ENCODE data around the gene HAND1. TPM values are rescaled to one million over a fixed set of nuclear protein-coding genes. Genes with fewer than 3 reads are reported as not detected.

The HAND1 gene
- total RNA-seq, 2 donors from 2014 or later: not detected

- Histone ChIP-seq H3K4me3 (no peak overlapping the region), H3K9me3 (no peaks in the 10 kb centered on the region), H3K27ac (no peak overlapping the region), H3K4me1 (replicated peaks) (no peaks in the 10 kb centered on the region), H3K27me3 (replicated peaks; ENCODE audit: insufficient read depth) (peaks cover 5% of the 10 kb centered on the region), H3K36me3 (no peaks in the 10 kb centered on the region)
- no peak for DNase-seq (ENCODE audit: low spot score)
- TF ChIP-seq POLR2A (IDR thresholded peaks at IDR 0.05) (no peak), POLR2AphosphoS5 (IDR thresholded peaks at IDR 0.05) (no peak)
- intact Hi-C loops (cut with DNase I): no loop called here
- WGBS: 77% methylated on average over 4 of the region's 4 CpGs
Observed at GRCh38 chr5:154523104-154523503, 45.1 kb upstream of the HAND1 start.

GRCh38 chr5:154522284-154522683 lies 44.3 kb upstream of the HAND1 start:
- DNase-seq (ENCODE audit: low spot score): no peak
- no peaks in the 10 kb centered on the region for H3K9me3 ChIP-seq
- TF ChIP-seq POLR2AphosphoS5 (IDR thresholded peaks at IDR 0.05) (no peak), POLR2A (IDR thresholded peaks at IDR 0.05) (no peak), CTCF (IDR thresholded peaks at IDR 0.05) (no peak)
- intact Hi-C loops (cut with DNase I): no loop called here
- H3K27ac ChIP-seq: no peak overlapping the region
- WGBS: 95% methylated on average over 3 of the region's 3 CpGs
- no peaks in the 10 kb centered on the region for H3K4me1 ChIP-seq (replicated peaks)
- no peaks in the 10 kb centered on the region for H3K36me3 ChIP-seq
- no peak overlapping the region for H3K4me3 ChIP-seq
- H3K27me3 ChIP-seq (replicated peaks; ENCODE audit: insufficient read depth): peaks cover 5% of the 10 kb centered on the region

GRCh38 chr5:154521756-154522155 lies 43.7 kb upstream of the HAND1 start:
- no peak for DNase-seq (ENCODE audit: low spot score)
- Histone ChIP-seq H3K36me3 (no peaks in the 10 kb centered on the region), H3K9me3 (no peaks in the 10 kb centered on the region), H3K4me3 (no peak overlapping the region), H3K27ac (no peak overlapping the region), H3K4me1 (replicated peaks) (no peaks in the 10 kb centered on the region), H3K27me3 (replicated peaks; ENCODE audit: insufficient read depth) (peaks cover 5% of the 10 kb centered on the region)
- intact Hi-C loops (cut with DNase I): no loop called here
- WGBS: 69% methylated on average over 3 of the region's 3 CpGs
- TF ChIP-seq POLR2AphosphoS5 (IDR thresholded peaks at IDR 0.05) (no peak), CTCF (IDR thresholded peaks at IDR 0.05) (no peak), POLR2A (IDR thresholded peaks at IDR 0.05) (no peak)

- Histone ChIP-seq H3K27me3 (replicated peaks; ENCODE audit: insufficient read depth) (peaks cover 5% of the 10 kb centered on the region), H3K36me3 (no peaks in the 10 kb centered on the region), H3K4me3 (no peak overlapping the region), H3K4me1 (replicated peaks) (no peaks in the 10 kb centered on the region), H3K9me3 (no peaks in the 10 kb centered on the region), H3K27ac (no peak overlapping the region)
- intact Hi-C loops (cut with DNase I): no loop called here
- 12% methylated on average over 15 of the region's 15 CpGs for WGBS
- TF ChIP-seq POLR2AphosphoS5 (IDR thresholded peaks at IDR 0.05) (no peak), CTCF (IDR thresholded peaks at IDR 0.05) (peak in 3 of 4 experiments; percentile 23 to 39 (median 26))
- no peak for DNase-seq (ENCODE audit: low spot score)
Observed at GRCh38 chr5:154520861-154521453, 42.9 kb upstream of the HAND1 start.

- WGBS: 70% methylated on average over 2 of the region's 2 CpGs
- no peak for DNase-seq (ENCODE audit: low spot score)
- intact Hi-C loops (cut with DNase I): no loop called here
- no peaks in the 10 kb centered on the region for H3K36me3 ChIP-seq
- TF ChIP-seq CTCF (IDR thresholded peaks at IDR 0.05): no peak
- no peak for TF ChIP-seq POLR2A (IDR thresholded peaks at IDR 0.05)
- TF ChIP-seq POLR2AphosphoS5 (IDR thresholded peaks at IDR 0.05): no peak
- peaks cover 5% of the 10 kb centered on the region for H3K27me3 ChIP-seq (replicated peaks; ENCODE audit: insufficient read depth)
- no peaks in the 10 kb centered on the region for H3K4me1 ChIP-seq (replicated peaks)
- H3K9me3 ChIP-seq: no peaks in the 10 kb centered on the region
- H3K4me3 ChIP-seq: no peak overlapping the region
- no peak overlapping the region for H3K27ac ChIP-seq
Observed at GRCh38 chr5:154519359-154519758, 41.3 kb upstream of the HAND1 start.

Measured in prostate gland (tissue), 2 donors.